GM18507 (cell line): ENCODE data around the gene RBFOX2.
"Not testable (repeated sequence)": the region's sequence is repeated elsewhere in the genome, so short reads cannot be mapped to it uniquely, and the experiment has no call there.

Experiments
- DNase-seq: peaks from one replicate; pipeline ENCODE4 v3.0.0; 2011; ENCODE audit warnings: low read depth; ENCODE audit not compliant: insufficient read length; ENCODE audit errors: extremely low spot score
- FAIRE-seq: peaks from 2 replicates; lab custom pipeline; 2011; peaks lifted over from hg19 to GRCh38; lab: Jason Lieb, UNC

The RBFOX2 gene

GRCh38 chr22:35811670-35812069, 217.0 kb downstream of the RBFOX2 start:
- FAIRE-seq, result no peak

GRCh38 chr22:35809816-35810215, 218.8 kb downstream of the RBFOX2 start:
- no peak for DNase-seq
- no peak for FAIRE-seq

More at GRCh38 chr22:35811670-35812069, 217.0 kb downstream of the RBFOX2 start:
- no peak for DNase-seq

GRCh38 chr22:35808377-35808776, 220.2 kb downstream of the RBFOX2 start:
- no peak for FAIRE-seq
- no peak for DNase-seq

GRCh38 chr22:35806668-35807067, 222.0 kb downstream of the RBFOX2 start:
- DNase-seq, FAIRE-seq: not testable (repeated sequence)

GRCh38 chr22:35805466-35805865, 223.2 kb downstream of the RBFOX2 start:
- no peak for FAIRE-seq
- no peak for DNase-seq

GRCh38 chr22:35804421-35804820, 224.2 kb downstream of the RBFOX2 start:
- DNase-seq (no peak), FAIRE-seq (no peak)

- FAIRE-seq (no peak), DNase-seq (no peak)
Measured at GRCh38 chr22:35802885-35803284, 225.7 kb downstream of the RBFOX2 start.

GRCh38 chr22:35801301-35801700, 227.3 kb downstream of the RBFOX2 start:
- DNase-seq, FAIRE-seq: not testable (repeated sequence)

- DNase-seq (no peak), FAIRE-seq (no peak)
Measured at GRCh38 chr22:35799150-35799549, 229.5 kb downstream of the RBFOX2 start.

- FAIRE-seq (no peak), DNase-seq (no peak)
Measured at GRCh38 chr22:35797411-35797810, 231.2 kb downstream of the RBFOX2 start.

- no peak for FAIRE-seq
Measured at GRCh38 chr22:35795476-35795875, 233.1 kb downstream of the RBFOX2 start.

GRCh38 chr22:35792506-35792905, 236.1 kb downstream of the RBFOX2 start:
- FAIRE-seq, result no peak
- no peak for DNase-seq

More at GRCh38 chr22:35795476-35795875, 233.1 kb downstream of the RBFOX2 start:
- DNase-seq, result no peak

GRCh38 chr22:35791788-35792187, 236.8 kb downstream of the RBFOX2 start:
- FAIRE-seq, result not testable (repeated sequence)

GRCh38 chr22:35785181-35785923, 243.3 kb downstream of the RBFOX2 start:
- FAIRE-seq (no peak), DNase-seq (no peak)

More at GRCh38 chr22:35791788-35792187, 236.8 kb downstream of the RBFOX2 start:
- not testable (repeated sequence) for DNase-seq

- FAIRE-seq, result no peak
Measured at GRCh38 chr22:35784633-35785032, 244.0 kb downstream of the RBFOX2 start.

GRCh38 chr22:35783943-35784614, 244.5 kb downstream of the RBFOX2 start:
- FAIRE-seq (no peak), DNase-seq (no peak)

More at GRCh38 chr22:35784633-35785032, 244.0 kb downstream of the RBFOX2 start:
- DNase-seq, result no peak

- DNase-seq (no peak), FAIRE-seq (no peak)
Measured at GRCh38 chr22:35782504-35782903, 246.1 kb downstream of the RBFOX2 start.

GRCh38 chr22:35781898-35782297, 246.7 kb downstream of the RBFOX2 start:
- FAIRE-seq (no peak), DNase-seq (no peak)

GRCh38 chr22:35777335-35777975, 251.2 kb downstream of the RBFOX2 start:
- FAIRE-seq, result no peak
- DNase-seq, result no peak

GRCh38 chr22:35775339-35775738, 253.3 kb downstream of the RBFOX2 start:
- FAIRE-seq (no peak), DNase-seq (no peak)
